Endothelial cell of umbilical vein (primary cell): Measurements from ENCODE around the gene TRAP1. TPM values are rescaled to one million over a fixed set of nuclear protein-coding genes. Genes with fewer than 3 reads are reported as not detected.

Source experiments
- BruUV-seq: library from RNA; stranded (reverse); fragments of 400-500 nt; replicated peaks from 2 replicates; lab custom pipeline; 2021; lab: Mats Ljungman, UMichigan
- CTCF ChIA-PET: fragments of 300-600, 350-600 bp; sonication (Branson Sonifier 250); formaldehyde crosslinking; loops from one replicate; lab custom pipeline; 2021; ENCODE audit warnings: antibody characterized with exemption, inconsistent platforms; lab: Charles Lee
- POLR2A ChIA-PET: fragments of 300-600, 350-600 bp; sonication (Branson Sonifier 250); formaldehyde crosslinking; loops from one replicate; lab custom pipeline; 2021; ENCODE audit warnings: antibody characterized with exemption, inconsistent platforms; lab: Charles Lee
- DNase-seq: peaks from one replicate; pipeline ENCODE4 v3.0.0-alpha.2; 2011; ENCODE audit warnings: low read depth, low spot score
- FAIRE-seq: peaks from 2 replicates; lab custom pipeline; 2011; peaks lifted over from hg19 to GRCh38; lab: Jason Lieb, UNC
- H2AFZ ChIP-seq: 2 replicates; pipeline ENCODE4 v1.6.0; 2012; ENCODE audit warnings: low read depth, low read length, control low read depth, inconsistent platforms
- H3K27ac ChIP-seq: 2 replicates; pipeline ENCODE4 v1.5.1; 2011; ENCODE audit warnings: low read depth, mild to moderate bottlenecking, control low read depth, low read length, moderate library complexity; ENCODE audit not compliant: insufficient read depth
- H3K27me3 ChIP-seq, 2 experiments: 2 replicates each; pipeline versions ENCODE4 v1.6.0 to v1.6.1; 2011; ENCODE audit warnings: low read length in 2 of 2, mixed read lengths in 1 of 2; ENCODE audit not compliant: control insufficient read depth in 2 of 2, insufficient read depth in 2 of 2
- H3K36me3 ChIP-seq, 2 experiments: 2 replicates in 1 of 2; 3 replicates in 1 of 2; pipeline ENCODE4 v1.5.1; 2011; ENCODE audit warnings: low read length in 2 of 2, mild to moderate bottlenecking in 1 of 2, moderate library complexity in 1 of 2; ENCODE audit not compliant: control insufficient read depth in 2 of 2, insufficient read depth in 2 of 2; ENCODE audit errors: extremely low read depth in 1 of 2
- H3K4me1 ChIP-seq: 3 replicates; pipeline ENCODE4 v1.5.1; 2011; ENCODE audit warnings: mild to moderate bottlenecking, low read length; ENCODE audit not compliant: control insufficient read depth, insufficient read depth; ENCODE audit errors: extremely low read depth
- H3K4me2 ChIP-seq: 2 replicates; pipeline ENCODE4 v1.6.1; 2011; ENCODE audit warnings: low read length, control low read depth, mixed read lengths; ENCODE audit not compliant: insufficient read depth
- H3K4me3 ChIP-seq, 3 experiments: fragments of 200-600 bp in 1 of 3; sonication (generic), shearing (Covaris generic) in 1 of 3; replicated peaks in 1 of 3; 2 replicates each; pipeline ENCODE4 v1.5.1; 2011 to 2016; ENCODE audit warnings: control low read depth in 3 of 3, low read length in 3 of 3, mild to moderate bottlenecking in 2 of 3, inconsistent platforms in 1 of 3, low read depth in 1 of 3, moderate library complexity in 1 of 3; ENCODE audit not compliant: insufficient read depth in 1 of 3
- H3K79me2 ChIP-seq: 2 replicates; pipeline ENCODE4 v1.6.0; 2012; ENCODE audit warnings: low read length, inconsistent platforms; ENCODE audit not compliant: control insufficient read depth, insufficient read depth
- H3K9ac ChIP-seq: replicated peaks from 2 replicates; pipeline ENCODE3; 2011; ENCODE audit warnings: low read length, control low read depth; ENCODE audit not compliant: insufficient read depth; ENCODE audit errors: extremely low read depth
- H3K9me1 ChIP-seq: replicated peaks from 3 replicates; pipeline ENCODE4 v1.6.0; 2011; ENCODE audit warnings: mild to moderate bottlenecking, low read length; ENCODE audit not compliant: control insufficient read depth, insufficient read depth; ENCODE audit errors: extremely low read depth
- H3K9me3 ChIP-seq: replicated peaks from 2 replicates; pipeline ENCODE4 v1.5.1; 2012; ENCODE audit warnings: low read length, inconsistent platforms; ENCODE audit not compliant: control insufficient read depth, insufficient read depth
- H4K20me1 ChIP-seq: replicated peaks from 2 replicates; pipeline ENCODE3; 2011; ENCODE audit warnings: mild to moderate bottlenecking, low read length; ENCODE audit not compliant: control insufficient read depth, insufficient read depth; ENCODE audit errors: extremely low read depth
- EZH2 ChIP-seq: IDR thresholded peaks from 2 replicates; pipeline ENCODE4 v1.6.1; 2012; ENCODE audit warnings: borderline replicate concordance, low read depth, mild to moderate bottlenecking, moderate library complexity, low read length, inconsistent platforms; ENCODE audit not compliant: severe bottlenecking
- FOS ChIP-seq: IDR thresholded peaks from 2 replicates; pipeline ENCODE4 v1.6.1; 2011; ENCODE audit warnings: mild to moderate bottlenecking, low read length, moderate library complexity, borderline replicate concordance; ENCODE audit not compliant: insufficient read depth
- GATA2 ChIP-seq: IDR thresholded peaks from 2 replicates; pipeline ENCODE4 v1.7.0; 2011; ENCODE audit warnings: low read depth, mild to moderate bottlenecking, moderate library complexity, mixed read lengths, low read length; ENCODE audit not compliant: insufficient read length, insufficient read depth
- JUN ChIP-seq: IDR thresholded peaks from 2 replicates; pipeline ENCODE4 v1.6.1; 2011; ENCODE audit warnings: borderline replicate concordance, low read depth; ENCODE audit not compliant: insufficient read length, insufficient read depth
- MAX ChIP-seq: IDR thresholded peaks from 2 replicates; pipeline ENCODE4 v1.6.1; 2011; ENCODE audit not compliant: insufficient read depth, insufficient read length
- MYC ChIP-seq: IDR thresholded peaks from one replicate; pipeline ENCODE4 v1.6.1; 2011; ENCODE audit warnings: mild to moderate bottlenecking, low read depth, low read length
- POLR2A ChIP-seq: IDR thresholded peaks from 2 replicates; pipeline ENCODE4 v1.6.1; 2012; ENCODE audit warnings: low read depth, mild to moderate bottlenecking, control low read depth, low read length
- POLR2AphosphoS5 ChIP-seq: IDR thresholded peaks from 2 replicates; pipeline ENCODE4 v1.6.1; 2012; ENCODE audit warnings: low read depth, mild to moderate bottlenecking, control low read depth, low read length, moderate library complexity; ENCODE audit not compliant: insufficient read depth
- dilution Hi-C: fragments of 300-500 bp; cut with MboI; formaldehyde crosslinking; loops from one replicate; pipeline ENCODE4 v1.15.0; 2019; ENCODE audit warnings: low sequenced_read_pairs; ENCODE audit not compliant: extremely low pct_ligation_motif_present
- intact Hi-C: fragments of 100-400 bp; cut with micrococcal nuclease; formaldehyde crosslinking; loops from one replicate; pipeline ENCODE4 v1.10.0; 2022
- polyA plus RNA-seq, 4 experiments: library from polyadenylated mRNA; depleted of rRNA in 3 of 4; stranded (reverse) in 3 of 4; unstranded in 1 of 4; fragments of >200 nt; gene quantifications; 2 replicates each; pipeline versions ENCODE4 v1.2.1 to v1.2.3, GENCODE V29; 2011 to 2012; ENCODE audit warnings: missing spikeins in 1 of 4
- total RNA-seq: library from RNA; stranded (reverse); gene quantifications from 2 replicates; pipeline ENCODE4 v1.2.3, GENCODE V29; 2021
- TF ChIP-seq, protein P1 (sequence below), 2 donors: IDR thresholded peaks; 1 replicate in 1 of 2; 2 replicates in 1 of 2; pipeline ENCODE4 v1.5.1; 2011; ENCODE audit warnings: low read length in 2 of 2, mild to moderate bottlenecking in 2 of 2, moderate library complexity in 2 of 2, control low read depth in 1 of 2, inconsistent platforms in 1 of 2, low read depth in 1 of 2; ENCODE audit not compliant: insufficient read depth in 1 of 2; ENCODE audit errors: extremely low read depth in 1 of 2

The TRAP1 gene
- total and polyA plus RNA-seq, 2 donors (not counting 3 experiments of a cell fraction or from before 2014, with no cell fraction given): 95.6 to 102 TPM

- no peak overlapping the region for H2AFZ ChIP-seq
- H3K4me1 ChIP-seq: peaks cover 7% of the 10 kb centered on the region
- no peak overlapping the region for H3K4me3 ChIP-seq
- DNase-seq (no peak), FAIRE-seq (no peak)
- no peak overlapping the region for H3K27ac ChIP-seq
- TF ChIP-seq JUN (no peak), GATA2 (no peak), MAX (no peak), POLR2A (no peak), EZH2 (no peak), FOS (no peak), POLR2AphosphoS5 (no peak), MYC (no peak)
- TF ChIP-seq, protein P1, sequence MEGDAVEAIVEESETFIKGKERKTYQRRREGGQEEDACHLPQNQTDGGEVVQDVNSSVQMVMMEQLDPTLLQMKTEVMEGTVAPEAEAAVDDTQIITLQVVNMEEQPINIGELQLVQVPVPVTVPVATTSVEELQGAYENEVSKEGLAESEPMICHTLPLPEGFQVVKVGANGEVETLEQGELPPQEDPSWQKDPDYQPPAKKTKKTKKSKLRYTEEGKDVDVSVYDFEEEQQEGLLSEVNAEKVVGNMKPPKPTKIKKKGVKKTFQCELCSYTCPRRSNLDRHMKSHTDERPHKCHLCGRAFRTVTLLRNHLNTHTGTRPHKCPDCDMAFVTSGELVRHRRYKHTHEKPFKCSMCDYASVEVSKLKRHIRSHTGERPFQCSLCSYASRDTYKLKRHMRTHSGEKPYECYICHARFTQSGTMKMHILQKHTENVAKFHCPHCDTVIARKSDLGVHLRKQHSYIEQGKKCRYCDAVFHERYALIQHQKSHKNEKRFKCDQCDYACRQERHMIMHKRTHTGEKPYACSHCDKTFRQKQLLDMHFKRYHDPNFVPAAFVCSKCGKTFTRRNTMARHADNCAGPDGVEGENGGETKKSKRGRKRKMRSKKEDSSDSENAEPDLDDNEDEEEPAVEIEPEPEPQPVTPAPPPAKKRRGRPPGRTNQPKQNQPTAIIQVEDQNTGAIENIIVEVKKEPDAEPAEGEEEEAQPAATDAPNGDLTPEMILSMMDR (IDR thresholded peaks at IDR 0.05; ENCODE audit: extremely low read depth in 1 of 2, insufficient read depth in 1 of 2, low read depth in 1 of 2, low read length in 2 of 2): no peak
- H3K9me1 ChIP-seq: no peaks in the 10 kb centered on the region
- H3K4me2 ChIP-seq: no peak overlapping the region
- intact Hi-C loops (no loop called here), dilution Hi-C loops (no loop called here)
- H3K9me3 ChIP-seq: no peaks in the 10 kb centered on the region
- H3K27me3 ChIP-seq: no peaks in the 10 kb centered on the region
- no peaks in the 10 kb centered on the region for H3K79me2 ChIP-seq
- no TSS peak for BruUV-seq
- H4K20me1 ChIP-seq: no peaks in the 10 kb centered on the region
- CTCF ChIA-PET: no interaction called here
- H3K36me3 ChIP-seq: peaks cover 0 to 2% of the 10 kb centered on the region in 2 experiments
- no peak overlapping the region for H3K9ac ChIP-seq
- POLR2A ChIA-PET: no interaction called here
Observed at GRCh38 chr16:3638916-3639644, 78.2 kb downstream of the TRAP1 start.
